ENCODE data around the gene LRMDA. TPM values are rescaled to one million over a fixed set of nuclear protein-coding genes. Genes with fewer than 3 reads are reported as not detected.

The LRMDA gene
- total and polyA plus RNA-seq, 2 donors (not counting 1 experiment from before 2014, with no cell fraction given), result 0.12 TPM; not detected in 1

GRCh38 chr10:75507469-75507868, 76.0 kb downstream of the LRMDA start:
- Histone ChIP-seq H3K4me1 (ENCODE audit: control insufficient read depth in 2 of 2, insufficient read depth in 2 of 2, low read length in 2 of 2) (no peaks in the 10 kb centered on the region), H2AFZ (ENCODE audit: insufficient read depth, low read depth, low read length, poor library complexity, severe bottlenecking) (no peak overlapping the region), H4K20me1 (ENCODE audit: control insufficient read depth, insufficient read depth, low read length, poor library complexity, severe bottlenecking) (no peaks in the 10 kb centered on the region), H3K9ac (ENCODE audit: low read length) (no peak overlapping the region), H3K27ac (ENCODE audit: low read length in 2 of 2) (no peak overlapping the region), H3K36me3 (replicated peaks in 1 of 2; ENCODE audit: control extremely low read depth in 1 of 2, control insufficient read depth in 1 of 2, extremely low read depth in 1 of 2, insufficient read depth in 2 of 2, low read length in 1 of 2) (no peaks in the 10 kb centered on the region), H3K27me3 (replicated peaks in 1 of 4; ENCODE audit: control extremely low read depth in 1 of 4, control insufficient read depth in 3 of 4, insufficient read depth in 4 of 4, low read length in 3 of 4) (peaks cover 0 to 2% (median 0%) of the 10 kb centered on the region in 4 experiments), H3K4me3 (ENCODE audit: control extremely low read depth in 1 of 5, extremely low read depth in 1 of 5, insufficient read depth in 1 of 5, low read depth in 2 of 5, low read length in 4 of 5) (no peak overlapping the region), H3K79me2 (ENCODE audit: control insufficient read depth, insufficient read depth, low read length) (no peaks in the 10 kb centered on the region), H3K9me3 (ENCODE audit: control extremely low read depth in 1 of 3, control insufficient read depth in 2 of 3, insufficient read depth in 1 of 3, low read length in 2 of 3) (no peaks in the 10 kb centered on the region), H3K4me2 (replicated peaks; ENCODE audit: low read depth, low read length, poor library complexity, severe bottlenecking) (no peak overlapping the region)
- Mint-ChIP-seq H3K27ac (no peak overlapping the region), H3K9me3 (ENCODE audit: insufficient read depth) (no peaks in the 10 kb centered on the region), H3K4me1 (no peaks in the 10 kb centered on the region), H3K27me3 (peaks cover 7% of the 10 kb centered on the region), H3K4me3 (no peak overlapping the region)
- POLR2A ChIA-PET, result no interaction called here
- intact Hi-C loops (cut with micrococcal nuclease), result no loop called here
- no peak for ATAC-seq (ENCODE audit: low read depth)
- DNase-seq, result no peak
- WGBS (ENCODE audit: insufficient coverage), result 100% methylated on average over 1 of the region's 3 CpGs
- TF ChIP-seq EZH2 (IDR thresholded peaks at IDR 0.05; ENCODE audit: borderline replicate concordance, insufficient read depth, low read depth, low read length, poor library complexity, severe bottlenecking), result no peak
- no peak for TF ChIP-seq CTCF (IDR thresholded peaks at IDR 0.05)
- CTCF ChIA-PET, result no interaction called here

- H3K9me3 ChIP-seq (ENCODE audit: control extremely low read depth in 1 of 3, control insufficient read depth in 2 of 3, insufficient read depth in 1 of 3, low read length in 2 of 3), result no peaks in the 10 kb centered on the region
- H3K27ac ChIP-seq (ENCODE audit: low read length in 2 of 2), result no peak overlapping the region
- Mint-ChIP-seq H3K4me1 (no peaks in the 10 kb centered on the region), H3K27me3 (peaks cover 7% of the 10 kb centered on the region), H3K27ac (no peak overlapping the region), H3K9me3 (ENCODE audit: insufficient read depth) (no peaks in the 10 kb centered on the region), H3K4me3 (no peak overlapping the region)
- ChIA-PET CTCF (no interaction called here), POLR2A (no interaction called here)
- ATAC-seq (ENCODE audit: low read depth) (no peak), DNase-seq (no peak)
- peaks cover 0 to 2% (median 0%) of the 10 kb centered on the region in 4 experiments for H3K27me3 ChIP-seq (replicated peaks in 1 of 4; ENCODE audit: control extremely low read depth in 1 of 4, control insufficient read depth in 3 of 4, insufficient read depth in 4 of 4, low read length in 3 of 4)
- H4K20me1 ChIP-seq (ENCODE audit: control insufficient read depth, insufficient read depth, low read length, poor library complexity, severe bottlenecking), result no peaks in the 10 kb centered on the region
- no peak overlapping the region for H3K4me3 ChIP-seq (ENCODE audit: control extremely low read depth in 1 of 5, extremely low read depth in 1 of 5, insufficient read depth in 1 of 5, low read depth in 2 of 5, low read length in 4 of 5)
- no peak for TF ChIP-seq CTCF (IDR thresholded peaks at IDR 0.05)
- no peak for TF ChIP-seq EZH2 (IDR thresholded peaks at IDR 0.05; ENCODE audit: borderline replicate concordance, insufficient read depth, low read depth, low read length, poor library complexity, severe bottlenecking)
- H3K79me2 ChIP-seq (ENCODE audit: control insufficient read depth, insufficient read depth, low read length), result no peaks in the 10 kb centered on the region
- H3K4me1 ChIP-seq (ENCODE audit: control insufficient read depth in 2 of 2, insufficient read depth in 2 of 2, low read length in 2 of 2), result no peaks in the 10 kb centered on the region
- H2AFZ ChIP-seq (ENCODE audit: insufficient read depth, low read depth, low read length, poor library complexity, severe bottlenecking), result no peak overlapping the region
- no peak overlapping the region for H3K9ac ChIP-seq (ENCODE audit: low read length)
- 67% methylated on average over 1 of the region's 2 CpGs for WGBS (ENCODE audit: insufficient coverage)
- H3K4me2 ChIP-seq (replicated peaks; ENCODE audit: low read depth, low read length, poor library complexity, severe bottlenecking), result no peak overlapping the region
- intact Hi-C loops (cut with micrococcal nuclease), result no loop called here
- H3K36me3 ChIP-seq (replicated peaks in 1 of 2; ENCODE audit: control extremely low read depth in 1 of 2, control insufficient read depth in 1 of 2, extremely low read depth in 1 of 2, insufficient read depth in 2 of 2, low read length in 1 of 2), result no peaks in the 10 kb centered on the region
These were observed 76.9 kb downstream of the LRMDA start for GRCh38 chr10:75508239-75508813.
